ENCODE results near the gene COQ8B. TPM values are rescaled to one million over a fixed set of nuclear protein-coding genes. Genes with fewer than 3 reads are reported as not detected.

The COQ8B gene
- total RNA-seq, 1 donor from 2014 or later, result 51.1 TPM

GRCh38 chr19:40702337-40703012 lies 14.2 kb downstream of the COQ8B start:
- H3K36me3 ChIP-seq, result peaks cover 0 to 49% of the 10 kb centered on the region in 2 donors
- no peak overlapping the region for H3K4me3 ChIP-seq
- H3K27ac ChIP-seq, result no peak overlapping the region
- no peaks in the 10 kb centered on the region for H3K9me3 ChIP-seq
- TF ChIP-seq POLR2AphosphoS5 (IDR thresholded peaks at IDR 0.05; ENCODE audit: insufficient read depth in 1 of 2, low read depth in 1 of 2) (no peak), POLR2A (IDR thresholded peaks at IDR 0.05) (no peak), CTCF (IDR thresholded peaks at IDR 0.05) (no peak)
- intact Hi-C loops (cut with DNase I), result no loop called here
- DNase-seq (ENCODE audit: extremely low spot score in 2 of 2), result no peak
- no peaks in the 10 kb centered on the region for H3K4me1 ChIP-seq
- H3K27me3 ChIP-seq, result no peaks in the 10 kb centered on the region

- no peak for DNase-seq (ENCODE audit: extremely low spot score in 2 of 2)
- Histone ChIP-seq H3K4me1 (no peaks in the 10 kb centered on the region), H3K36me3 (peaks cover 0 to 48% of the 10 kb centered on the region in 2 donors), H3K9me3 (no peaks in the 10 kb centered on the region), H3K27me3 (no peaks in the 10 kb centered on the region), H3K4me3 (no peak overlapping the region), H3K27ac (no peak overlapping the region)
- TF ChIP-seq POLR2AphosphoS5 (IDR thresholded peaks at IDR 0.05; ENCODE audit: insufficient read depth in 1 of 2, low read depth in 1 of 2) (no peak), CTCF (IDR thresholded peaks at IDR 0.05) (no peak), POLR2A (IDR thresholded peaks at IDR 0.05) (no peak)
- intact Hi-C loops (cut with DNase I), result no loop called here
Measured at GRCh38 chr19:40701758-40702157, 14.9 kb downstream of the COQ8B start.

GRCh38 chr19:40700083-40700482 lies 16.6 kb downstream of the COQ8B start:
- no peaks in the 10 kb centered on the region for H3K9me3 ChIP-seq
- no peak for TF ChIP-seq POLR2A (IDR thresholded peaks at IDR 0.05)
- TF ChIP-seq POLR2AphosphoS5 (IDR thresholded peaks at IDR 0.05; ENCODE audit: insufficient read depth in 1 of 2, low read depth in 1 of 2), result no peak
- TF ChIP-seq CTCF (IDR thresholded peaks at IDR 0.05), result no peak
- H3K27ac ChIP-seq, result no peak overlapping the region
- H3K4me1 ChIP-seq, result no peaks in the 10 kb centered on the region
- no peaks in the 10 kb centered on the region for H3K27me3 ChIP-seq
- DNase-seq (ENCODE audit: extremely low spot score in 2 of 2), result no peak
- intact Hi-C loops (cut with DNase I), result no loop called here
- peaks cover 0 to 43% of the 10 kb centered on the region in 2 donors for H3K36me3 ChIP-seq
- no peak overlapping the region for H3K4me3 ChIP-seq

- intact Hi-C loops (cut with DNase I), result no loop called here
- no peaks in the 10 kb centered on the region for H3K27me3 ChIP-seq
- peaks cover 0 to 18% of the 10 kb centered on the region in 2 donors for H3K36me3 ChIP-seq
- no peak for DNase-seq (ENCODE audit: extremely low spot score in 2 of 2)
- no peaks in the 10 kb centered on the region for H3K9me3 ChIP-seq
- TF ChIP-seq POLR2AphosphoS5 (IDR thresholded peaks at IDR 0.05; ENCODE audit: insufficient read depth in 1 of 2, low read depth in 1 of 2), result no peak
- TF ChIP-seq CTCF (IDR thresholded peaks at IDR 0.05), result no peak
- no peak for TF ChIP-seq POLR2A (IDR thresholded peaks at IDR 0.05)
- H3K4me3 ChIP-seq, result no peak overlapping the region
- no peak overlapping the region for H3K27ac ChIP-seq
- peaks cover 3% of the 10 kb centered on the region for H3K4me1 ChIP-seq
Measured at GRCh38 chr19:40697007-40697406, 19.7 kb downstream of the COQ8B start.

GRCh38 chr19:40695881-40696280 lies 20.8 kb downstream of the COQ8B start:
- TF ChIP-seq CTCF (IDR thresholded peaks at IDR 0.05) (no peak), POLR2AphosphoS5 (IDR thresholded peaks at IDR 0.05; ENCODE audit: insufficient read depth in 1 of 2, low read depth in 1 of 2) (no peak), POLR2A (IDR thresholded peaks at IDR 0.05) (no peak)
- Histone ChIP-seq H3K4me1 (peaks cover 14% of the 10 kb centered on the region), H3K9me3 (no peaks in the 10 kb centered on the region), H3K27me3 (no peaks in the 10 kb centered on the region), H3K27ac (no peak overlapping the region), H3K4me3 (no peak overlapping the region), H3K36me3 (peaks cover 0 to 7% of the 10 kb centered on the region in 2 donors)
- no peak for DNase-seq (ENCODE audit: extremely low spot score in 2 of 2)
- intact Hi-C loops (cut with DNase I), result no loop called here
